ENCODE data around the gene TMEM163.

DNA sequence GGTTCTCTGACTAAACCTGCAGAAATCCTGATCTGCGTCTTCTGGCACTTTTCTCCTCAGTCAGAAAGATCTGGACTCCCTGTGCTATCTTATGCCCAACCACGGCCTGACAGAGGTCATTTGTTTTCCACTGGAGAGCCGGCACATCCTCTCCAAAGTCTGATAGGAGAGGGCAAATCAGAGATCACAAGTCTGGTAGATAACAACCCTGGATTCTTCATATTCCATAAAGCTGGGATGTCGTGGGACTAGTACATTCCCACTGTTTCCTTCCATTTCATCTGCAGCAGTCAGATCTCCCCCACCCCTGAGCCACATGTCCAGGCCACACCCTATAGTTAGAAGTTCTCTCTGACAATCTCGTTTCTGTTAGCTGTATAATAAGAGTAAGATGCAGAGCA is 308.0 kb downstream of the TMEM163 start:
- TF ChIP-seq, protein P1, sequence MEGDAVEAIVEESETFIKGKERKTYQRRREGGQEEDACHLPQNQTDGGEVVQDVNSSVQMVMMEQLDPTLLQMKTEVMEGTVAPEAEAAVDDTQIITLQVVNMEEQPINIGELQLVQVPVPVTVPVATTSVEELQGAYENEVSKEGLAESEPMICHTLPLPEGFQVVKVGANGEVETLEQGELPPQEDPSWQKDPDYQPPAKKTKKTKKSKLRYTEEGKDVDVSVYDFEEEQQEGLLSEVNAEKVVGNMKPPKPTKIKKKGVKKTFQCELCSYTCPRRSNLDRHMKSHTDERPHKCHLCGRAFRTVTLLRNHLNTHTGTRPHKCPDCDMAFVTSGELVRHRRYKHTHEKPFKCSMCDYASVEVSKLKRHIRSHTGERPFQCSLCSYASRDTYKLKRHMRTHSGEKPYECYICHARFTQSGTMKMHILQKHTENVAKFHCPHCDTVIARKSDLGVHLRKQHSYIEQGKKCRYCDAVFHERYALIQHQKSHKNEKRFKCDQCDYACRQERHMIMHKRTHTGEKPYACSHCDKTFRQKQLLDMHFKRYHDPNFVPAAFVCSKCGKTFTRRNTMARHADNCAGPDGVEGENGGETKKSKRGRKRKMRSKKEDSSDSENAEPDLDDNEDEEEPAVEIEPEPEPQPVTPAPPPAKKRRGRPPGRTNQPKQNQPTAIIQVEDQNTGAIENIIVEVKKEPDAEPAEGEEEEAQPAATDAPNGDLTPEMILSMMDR (IDR thresholded peaks at IDR 0.05), result no peak
- TF ChIP-seq POLR2A (IDR thresholded peaks at IDR 0.05), result no peak
- TF ChIP-seq EP300 (IDR thresholded peaks at IDR 0.05), result no peak
